Gastrocnemius medialis (tissue), 4 donors: ENCODE measurements around the gene CPNE5.

Experiments used
- POLR2A ChIP-seq, 2 donors: fragments of 450-650 bp; IDR thresholded peaks; one replicate each; pipeline ENCODE4 v1.6.1; 2017; ENCODE audit warnings: antibody characterized with exemption in 2 of 2, mild to moderate bottlenecking in 2 of 2, moderate library complexity in 2 of 2
- TF ChIP-seq, protein P1 (sequence below), 5 experiments: fragments of 450-650 bp in 3 of 5; fragments of 200-600 bp in 2 of 5; sonication (generic) in 2 of 5; IDR thresholded peaks in 4 of 5; conservative IDR thresholded peaks in 1 of 5; 1 replicate in 4 of 5; 2 replicates in 1 of 5; pipeline ENCODE4 v1.5.1; 2016 to 2019; ENCODE audit warnings: antibody characterized with exemption in 5 of 5, mild to moderate bottlenecking in 3 of 5, moderate library complexity in 3 of 5

DNA sequence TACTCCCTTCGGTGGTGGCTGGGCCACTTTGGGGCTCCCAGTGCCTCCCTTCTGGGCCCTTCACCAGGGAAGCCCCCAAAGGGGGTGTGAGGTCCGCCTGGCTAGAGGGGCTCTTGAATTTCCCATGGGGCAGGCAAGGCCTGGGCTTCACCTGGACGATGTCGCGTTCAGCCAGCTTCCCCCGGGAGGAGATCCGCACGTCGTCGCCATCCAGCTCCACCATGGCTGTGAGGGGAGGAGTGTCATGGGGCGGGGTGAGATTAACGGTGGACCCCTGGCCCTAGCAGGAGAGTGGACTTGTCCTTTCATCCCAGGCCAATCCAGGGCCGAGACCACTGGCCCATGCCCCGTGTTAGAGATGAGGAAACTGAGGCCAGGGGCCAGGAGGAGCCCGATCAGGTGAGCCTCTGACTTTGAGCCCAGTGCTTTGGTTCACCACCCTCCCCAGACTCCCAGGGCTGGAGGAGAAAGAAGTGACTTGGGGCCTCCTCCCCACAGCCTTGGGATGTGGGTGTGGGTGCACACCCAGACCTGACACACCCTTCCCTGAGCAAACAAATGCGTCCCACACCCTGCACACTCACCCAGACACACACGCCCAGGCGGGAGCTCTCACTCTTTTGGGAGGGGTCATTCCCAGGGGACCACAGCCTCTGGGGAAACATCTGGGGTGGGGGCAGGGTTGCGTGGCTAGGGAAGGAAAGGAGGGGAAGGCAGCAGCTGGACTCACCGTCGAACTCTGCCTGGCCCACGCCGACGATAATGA, 95.5 kb downstream of the CPNE5 start:
- TF ChIP-seq, protein P1, sequence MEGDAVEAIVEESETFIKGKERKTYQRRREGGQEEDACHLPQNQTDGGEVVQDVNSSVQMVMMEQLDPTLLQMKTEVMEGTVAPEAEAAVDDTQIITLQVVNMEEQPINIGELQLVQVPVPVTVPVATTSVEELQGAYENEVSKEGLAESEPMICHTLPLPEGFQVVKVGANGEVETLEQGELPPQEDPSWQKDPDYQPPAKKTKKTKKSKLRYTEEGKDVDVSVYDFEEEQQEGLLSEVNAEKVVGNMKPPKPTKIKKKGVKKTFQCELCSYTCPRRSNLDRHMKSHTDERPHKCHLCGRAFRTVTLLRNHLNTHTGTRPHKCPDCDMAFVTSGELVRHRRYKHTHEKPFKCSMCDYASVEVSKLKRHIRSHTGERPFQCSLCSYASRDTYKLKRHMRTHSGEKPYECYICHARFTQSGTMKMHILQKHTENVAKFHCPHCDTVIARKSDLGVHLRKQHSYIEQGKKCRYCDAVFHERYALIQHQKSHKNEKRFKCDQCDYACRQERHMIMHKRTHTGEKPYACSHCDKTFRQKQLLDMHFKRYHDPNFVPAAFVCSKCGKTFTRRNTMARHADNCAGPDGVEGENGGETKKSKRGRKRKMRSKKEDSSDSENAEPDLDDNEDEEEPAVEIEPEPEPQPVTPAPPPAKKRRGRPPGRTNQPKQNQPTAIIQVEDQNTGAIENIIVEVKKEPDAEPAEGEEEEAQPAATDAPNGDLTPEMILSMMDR (IDR thresholded peaks at IDR 0.05 in 4 of 5, conservative IDR thresholded peaks at IDR 0.05 in 1 of 5), result no peak
- TF ChIP-seq POLR2A (IDR thresholded peaks at IDR 0.05), result no peak
